ENCODE data around the gene ACOT4.
"Not testable (repeated sequence)": the region's sequence is repeated elsewhere in the genome, so short reads cannot be mapped to it uniquely, and the experiment has no call there.

ACOT4 gene

GRCh38 chr14:73590673-73591004 lies 1.0 kb upstream of the ACOT4 start:
- ATAC-seq = not testable (repeated sequence)

DNA sequence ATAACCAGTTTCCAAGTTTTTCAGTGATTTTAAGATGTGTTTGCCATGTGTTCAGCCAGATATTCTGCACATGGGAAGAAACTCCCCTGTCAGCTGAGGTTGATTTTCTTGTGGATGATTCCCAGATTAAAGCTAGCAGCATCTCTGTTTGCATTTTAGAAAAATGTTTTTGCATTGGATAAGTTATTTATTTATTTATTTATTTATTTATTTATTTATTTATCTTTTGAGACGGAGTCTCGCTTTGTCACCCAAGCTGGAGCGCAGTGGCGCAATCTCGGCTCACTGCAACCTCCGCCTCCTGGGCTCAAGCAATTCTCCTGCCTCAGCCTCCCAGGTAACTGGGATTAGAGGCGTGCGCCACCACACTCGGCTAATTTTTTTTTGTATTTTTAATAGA lies 2.8 kb downstream of the ACOT4 start:
- no peak for TF ChIP-seq GLIS3 (CRISPR knock-in tag; IDR thresholded peaks at IDR 0.05)

GRCh38 chr14:73599499-73599898 lies 7.8 kb downstream of the ACOT4 start:
- ATAC-seq = no peak

More for the DNA sequence above, 2.8 kb downstream of the ACOT4 start:
- no peak for ATAC-seq

GRCh38 chr14:73602994-73603393 lies 11.3 kb downstream of the ACOT4 start:
- no peak for ATAC-seq
- TF ChIP-seq ZNF565 (CRISPR knock-in tag; conservative IDR thresholded peaks at IDR 0.05; ENCODE audit: low read depth) (no peak), TSHZ2 (CRISPR knock-in tag; IDR thresholded peaks at IDR 0.05) (no peak), ZFP30 (CRISPR knock-in tag; IDR thresholded peaks at IDR 0.05) (no peak), TOX (CRISPR knock-in tag; IDR thresholded peaks at IDR 0.05; ENCODE audit: borderline replicate concordance) (no peak), ZNF70 (CRISPR knock-in tag; IDR thresholded peaks at IDR 0.05) (no peak), CSDC2 (CRISPR knock-in tag; IDR thresholded peaks at IDR 0.05) (no peak), ZFP3 (CRISPR knock-in tag; IDR thresholded peaks at IDR 0.05) (no peak), CREB5 (CRISPR knock-in tag; IDR thresholded peaks at IDR 0.05; ENCODE audit: low read depth) (no peak), OSR1 (CRISPR knock-in tag; IDR thresholded peaks at IDR 0.05) (no peak), ZNF8 (CRISPR knock-in tag; IDR thresholded peaks at IDR 0.05) (no peak), CSRNP3 (CRISPR knock-in tag; IDR thresholded peaks at IDR 0.05) (no peak), PPARA (CRISPR knock-in tag; IDR thresholded peaks at IDR 0.05; ENCODE audit: borderline replicate concordance) (no peak), RARB (CRISPR knock-in tag; IDR thresholded peaks at IDR 0.05) (no peak), ESRRG (CRISPR knock-in tag; IDR thresholded peaks at IDR 0.05) (no peak), POU6F1 (CRISPR knock-in tag; IDR thresholded peaks at IDR 0.05; ENCODE audit: borderline replicate concordance, low read depth) (no peak), GLIS3 (CRISPR knock-in tag; IDR thresholded peaks at IDR 0.05) (no peak), TCF4 (CRISPR knock-in tag; IDR thresholded peaks at IDR 0.05; ENCODE audit: borderline replicate concordance) (no peak), ISL1 (CRISPR knock-in tag; IDR thresholded peaks at IDR 0.05) (no peak)

More at GRCh38 chr14:73599499-73599898, 7.8 kb downstream of the ACOT4 start:
- no peak for TF ChIP-seq CSRNP3 (CRISPR knock-in tag; IDR thresholded peaks at IDR 0.05)
- no peak for TF ChIP-seq BACH2 (CRISPR knock-in tag; IDR thresholded peaks at IDR 0.05; ENCODE audit: borderline replicate concordance)
- TF ChIP-seq ZNF565 (CRISPR knock-in tag; conservative IDR thresholded peaks at IDR 0.05; ENCODE audit: low read depth) = no peak
- no peak for TF ChIP-seq PPARA (CRISPR knock-in tag; IDR thresholded peaks at IDR 0.05; ENCODE audit: borderline replicate concordance)

DNA sequence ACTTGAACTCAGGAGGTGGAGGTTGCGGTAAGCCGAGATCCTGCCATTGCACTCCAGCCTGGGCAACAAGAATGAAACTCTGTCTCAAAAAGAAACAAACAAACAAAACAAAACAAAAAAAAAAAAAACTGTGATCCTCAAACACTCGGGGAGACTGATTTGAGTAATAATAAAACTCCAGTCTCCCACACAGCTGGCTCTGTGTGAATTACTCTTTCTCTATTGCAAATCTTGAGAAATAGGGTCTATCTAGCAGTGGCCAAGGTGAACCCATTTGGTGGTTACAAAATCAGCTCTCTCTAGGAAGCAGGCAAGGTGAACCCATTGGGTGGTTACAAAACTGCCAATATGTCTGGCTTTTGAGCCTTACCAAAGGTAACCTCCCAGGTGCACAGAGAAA lies 14.6 kb downstream of the ACOT4 start:
- TF ChIP-seq ZNF70 (CRISPR knock-in tag; IDR thresholded peaks at IDR 0.05) = no peak
- no peak for ATAC-seq

Data from SK-N-SH treated with all-trans-retinoic acid at 6 μM for 48 hours (cell line).